GM13977 (cell line): Measurements from ENCODE around the gene ERC2.

Experiments used
- DNase-seq: peaks from one replicate; pipeline ENCODE4 v3.0.0; 2012; ENCODE audit warnings: low spot score
- CTCF ChIP-seq: IDR thresholded peaks from 2 replicates; pipeline ENCODE4 v1.5.1; 2012; ENCODE audit warnings: mild to moderate bottlenecking, control low read depth; ENCODE audit not compliant: insufficient read depth; ENCODE audit errors: extremely low read depth, missing control alignments
- in situ Hi-C: fragments of 300-500 bp; cut with MboI; formaldehyde crosslinking; loops from one replicate; pipeline ENCODE4 v1.12.0; 2022; ENCODE audit warnings: low sequenced_read_pairs, low pct_unique_long_range_greater_than_20kb, mixed read lengths, inconsistent platforms; ENCODE audit not compliant: unreplicated experiment

The ERC2 gene

GRCh38 chr3:55556619-55557537 lies 911.4 kb downstream of the ERC2 start:
- DNase-seq: no peak
- TF ChIP-seq CTCF: no peak
- in situ Hi-C loops: no loop called here

- DNase-seq: no peak
- in situ Hi-C loops: no loop called here
- no peak for TF ChIP-seq CTCF
These were observed 912.2 kb downstream of the ERC2 start for GRCh38 chr3:55555873-55556618.

- TF ChIP-seq CTCF: no peak
- no peak for DNase-seq
- in situ Hi-C loops: no loop called here
These were observed 913.4 kb downstream of the ERC2 start for GRCh38 chr3:55554634-55555425.

- in situ Hi-C loops: no loop called here
- no peak for DNase-seq
- no peak for TF ChIP-seq CTCF
These were observed 916.6 kb downstream of the ERC2 start for GRCh38 chr3:55551644-55552043.

- DNase-seq: no peak
These were observed 919.1 kb downstream of the ERC2 start for GRCh38 chr3:55549177-55549576.

More at GRCh38 chr3:55549177-55549576, 919.1 kb downstream of the ERC2 start:
- in situ Hi-C loops: no loop called here
- TF ChIP-seq CTCF: no peak
